ENCODE measurements around the gene WDR13. TPM values are rescaled to one million over a fixed set of nuclear protein-coding genes. Genes with fewer than 3 reads are reported as not detected.
"Not testable (repeated sequence)": the region's sequence is repeated elsewhere in the genome, so short reads cannot be mapped to it uniquely, and the experiment has no call there.

Gene WDR13
- total RNA-seq, 1 donor from 2014 or later = 64.0 TPM

DNA sequence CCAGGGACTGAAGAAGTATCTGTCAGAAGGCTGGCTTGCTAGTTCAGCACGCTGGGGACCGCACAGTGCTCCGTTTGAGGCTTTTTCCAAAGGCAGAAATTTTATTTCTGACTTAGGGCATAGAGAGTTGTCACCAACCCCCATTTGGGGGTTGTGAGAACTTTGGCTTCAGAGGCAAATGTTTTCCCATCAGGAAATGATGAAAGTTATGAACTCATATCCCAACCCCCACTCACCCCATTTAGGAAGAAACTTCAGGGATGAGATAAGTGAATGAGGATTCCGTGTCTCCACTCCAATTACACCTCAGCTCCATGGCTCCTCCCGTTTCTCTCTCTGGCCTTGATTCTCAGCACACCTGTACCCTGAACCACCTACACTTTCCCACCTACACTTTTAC lies 4.3 kb upstream of the WDR13 start:
- DNase-seq (ENCODE audit: low spot score) = no peak

DNA sequence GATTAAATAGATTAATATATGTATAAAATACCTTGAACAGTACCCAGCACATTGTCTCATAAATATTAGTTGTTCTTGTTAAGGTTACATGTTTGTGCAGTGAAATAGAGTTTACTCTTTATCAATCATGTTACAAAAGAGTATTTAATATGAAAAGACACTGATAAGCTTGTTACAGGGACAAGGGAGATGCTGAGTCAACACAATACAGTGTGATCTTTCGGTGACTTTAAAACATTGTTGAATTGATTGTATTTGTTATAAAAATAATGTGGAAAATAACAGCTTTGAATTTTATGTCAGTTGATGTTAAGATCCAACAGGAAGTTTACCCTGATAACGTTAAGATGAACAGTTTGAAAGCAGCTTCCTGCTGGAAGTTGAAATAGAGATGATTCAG lies 1.4 kb upstream of the WDR13 start:
- no peak for DNase-seq (ENCODE audit: low spot score)

DNA sequence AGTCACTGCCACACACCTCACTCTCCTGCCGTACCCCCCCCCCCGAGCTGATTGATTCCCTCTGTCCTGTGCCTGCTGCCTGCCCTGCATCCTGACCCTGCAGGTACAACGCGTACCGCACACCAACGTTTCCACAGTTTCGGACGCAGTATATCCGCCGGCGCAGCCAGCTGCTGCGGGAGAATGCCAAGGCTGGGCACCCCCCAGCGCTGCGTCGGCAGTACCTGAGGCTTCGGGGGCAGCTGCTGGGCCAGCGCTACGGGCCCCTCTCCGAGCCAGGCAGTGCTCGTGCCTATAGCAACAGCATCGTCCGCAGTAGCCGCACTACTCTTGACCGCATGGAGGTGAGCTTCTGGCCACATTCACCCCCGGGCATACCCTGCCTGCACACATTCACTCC lies 1.3 kb downstream of the WDR13 start:
- no peak for DNase-seq (ENCODE audit: low spot score)

DNA sequence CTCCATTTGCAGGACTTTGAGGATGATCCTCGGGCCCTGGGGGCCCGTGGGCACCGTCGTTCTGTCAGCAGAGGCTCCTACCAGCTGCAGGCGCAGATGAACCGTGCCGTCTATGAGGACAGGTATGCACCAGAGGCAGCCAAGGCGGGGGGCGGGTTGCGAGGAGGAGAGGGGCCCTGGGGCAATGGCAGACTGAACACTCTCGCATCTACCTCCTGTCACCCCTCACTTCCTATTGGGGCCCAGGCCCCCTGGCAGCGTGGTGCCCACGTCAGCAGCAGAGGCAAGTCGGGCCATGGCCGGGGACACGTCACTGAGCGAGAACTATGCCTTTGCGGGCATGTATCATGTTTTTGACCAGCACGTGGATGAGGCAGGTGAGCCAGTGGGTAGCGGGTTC lies 2.0 kb downstream of the WDR13 start:
- DNase-seq (ENCODE audit: low spot score) = no peak

DNA sequence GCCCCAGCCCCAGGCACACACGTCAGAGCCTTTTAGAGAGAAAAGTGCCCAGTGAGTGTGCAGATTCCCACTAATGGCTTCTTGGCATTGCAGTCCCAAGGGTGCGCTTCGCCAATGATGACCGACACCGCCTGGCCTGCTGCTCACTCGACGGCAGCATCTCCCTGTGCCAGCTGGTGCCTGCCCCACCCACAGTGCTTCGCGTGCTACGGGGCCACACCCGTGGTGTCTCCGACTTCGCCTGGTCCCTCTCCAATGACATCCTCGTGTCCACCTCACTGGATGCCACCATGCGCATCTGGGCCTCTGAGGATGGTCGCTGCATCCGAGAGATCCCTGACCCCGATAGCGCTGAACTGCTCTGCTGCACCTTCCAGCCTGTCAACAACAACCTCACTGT lies 2.9 kb downstream of the WDR13 start:
- DNase-seq (ENCODE audit: low spot score) = no peak

DNA sequence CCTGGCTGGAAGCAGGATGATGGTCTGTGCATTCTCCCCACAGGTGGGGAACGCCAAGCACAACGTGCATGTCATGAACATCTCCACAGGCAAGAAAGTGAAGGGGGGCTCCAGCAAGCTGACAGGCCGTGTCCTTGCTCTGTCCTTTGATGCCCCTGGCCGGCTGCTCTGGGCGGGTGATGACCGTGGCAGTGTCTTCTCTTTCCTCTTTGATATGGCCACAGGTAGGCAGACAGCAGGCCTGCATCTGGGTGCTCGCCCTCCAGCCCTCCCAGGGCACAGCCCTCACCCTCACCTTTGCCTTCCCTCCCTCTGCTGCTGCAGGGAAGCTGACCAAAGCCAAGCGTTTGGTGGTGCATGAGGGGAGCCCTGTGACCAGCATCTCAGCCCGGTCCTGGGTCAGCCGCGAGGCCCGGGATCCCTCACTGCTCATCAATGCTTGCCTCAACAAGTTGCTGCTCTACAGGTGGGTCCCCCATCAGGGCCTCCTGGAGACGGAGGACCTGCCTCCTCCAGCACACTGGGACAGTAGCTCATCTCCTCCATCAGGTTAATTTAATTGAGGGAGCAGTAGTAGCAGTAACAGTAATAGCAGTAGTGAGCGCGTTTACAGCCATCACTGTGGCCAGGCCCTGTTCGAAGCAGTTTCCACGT lies 4.6 kb downstream of the WDR13 start:
- DNase-seq (ENCODE audit: low spot score) = no peak

DNA sequence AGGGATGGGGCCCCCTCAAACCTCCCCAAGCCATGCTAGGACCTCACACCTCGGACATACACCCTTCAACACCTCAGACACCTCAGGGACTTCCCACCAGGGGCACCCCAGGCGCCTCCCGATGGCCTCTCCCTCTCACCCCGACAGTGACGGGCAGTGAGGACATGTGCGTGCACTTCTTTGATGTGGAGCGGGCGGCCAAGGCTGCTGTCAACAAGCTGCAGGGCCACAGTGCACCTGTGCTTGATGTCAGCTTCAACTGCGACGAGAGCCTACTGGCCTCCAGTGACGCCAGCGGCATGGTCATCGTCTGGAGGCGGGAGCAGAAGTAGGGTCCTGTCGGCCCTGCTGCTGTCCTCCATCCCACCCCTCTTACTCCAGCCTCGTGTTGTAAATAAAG lies 7.4 kb downstream of the WDR13 start:
- no peak for DNase-seq (ENCODE audit: low spot score)

DNA sequence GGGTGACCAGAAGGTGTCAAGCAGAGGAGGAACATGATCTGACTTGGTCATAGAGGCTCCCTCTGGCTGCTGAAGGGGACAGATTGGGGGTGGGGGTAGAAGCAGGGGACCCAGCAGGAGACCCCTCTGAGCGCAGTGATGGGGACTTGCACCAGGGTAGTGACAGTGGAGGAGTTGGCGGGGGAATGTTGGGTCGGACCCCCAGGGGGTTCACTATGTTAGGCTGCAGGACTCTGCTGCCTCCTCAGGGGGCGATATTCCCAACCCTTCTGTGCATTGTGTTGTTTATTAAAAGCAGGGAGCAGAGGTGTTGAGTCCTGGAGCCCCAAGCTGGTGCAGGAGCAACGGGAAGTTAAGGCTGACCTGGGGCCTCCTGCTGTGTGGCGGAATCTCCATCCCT lies 8.8 kb downstream of the WDR13 start:
- DNase-seq (ENCODE audit: low spot score) = no peak

DNA sequence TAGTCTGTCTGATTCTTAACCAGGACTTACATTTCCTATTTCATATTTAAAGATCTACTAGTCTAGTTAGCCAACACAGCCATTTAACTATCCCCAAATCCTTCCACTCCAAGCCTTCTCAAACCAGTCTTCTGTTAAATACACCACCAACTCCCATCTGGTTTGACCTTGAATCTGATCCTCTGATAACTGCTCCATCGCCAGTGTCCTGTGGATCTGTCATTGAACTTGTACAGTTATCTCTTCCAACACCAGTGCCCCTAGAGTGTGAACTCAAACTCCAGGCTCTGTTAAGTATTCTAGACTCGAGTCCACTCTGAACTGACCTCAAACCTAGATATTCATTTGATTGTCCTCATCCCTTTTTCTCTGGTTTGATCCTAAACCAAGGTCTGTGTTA lies 14.4 kb downstream of the WDR13 start:
- no peak for DNase-seq (ENCODE audit: low spot score)

DNA sequence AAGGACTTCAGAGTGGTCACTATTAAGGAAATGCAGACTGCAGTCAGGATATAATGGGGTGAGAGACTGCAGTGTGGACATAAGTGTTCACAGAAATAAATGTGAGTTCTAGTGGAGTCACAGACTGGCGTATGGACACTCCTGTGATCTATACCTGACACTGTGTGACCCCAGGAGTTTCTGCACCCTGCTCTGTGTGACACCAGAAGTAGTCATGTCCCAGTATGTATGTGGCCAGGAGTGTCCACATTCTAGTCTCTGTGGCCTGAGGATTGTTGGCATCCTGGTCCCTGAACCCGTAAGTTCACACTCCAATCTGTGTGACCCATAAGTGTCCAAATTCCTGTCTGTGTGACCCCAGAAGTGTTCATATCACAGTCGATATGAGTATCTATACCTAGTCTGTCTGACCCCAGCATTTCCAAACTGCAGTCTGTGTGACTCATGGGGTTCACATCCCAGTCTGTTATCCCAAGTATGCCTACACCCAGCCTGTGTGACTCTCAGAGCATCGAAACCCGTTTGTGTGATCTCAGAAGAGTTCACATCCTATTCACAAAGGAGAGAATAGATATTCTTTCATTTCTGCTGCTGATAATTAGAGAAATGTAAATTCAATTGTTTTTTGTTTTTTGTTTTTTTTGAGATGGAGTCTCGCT lies 16.3 kb downstream of the WDR13 start:
- no peak for DNase-seq (ENCODE audit: low spot score)

DNA sequence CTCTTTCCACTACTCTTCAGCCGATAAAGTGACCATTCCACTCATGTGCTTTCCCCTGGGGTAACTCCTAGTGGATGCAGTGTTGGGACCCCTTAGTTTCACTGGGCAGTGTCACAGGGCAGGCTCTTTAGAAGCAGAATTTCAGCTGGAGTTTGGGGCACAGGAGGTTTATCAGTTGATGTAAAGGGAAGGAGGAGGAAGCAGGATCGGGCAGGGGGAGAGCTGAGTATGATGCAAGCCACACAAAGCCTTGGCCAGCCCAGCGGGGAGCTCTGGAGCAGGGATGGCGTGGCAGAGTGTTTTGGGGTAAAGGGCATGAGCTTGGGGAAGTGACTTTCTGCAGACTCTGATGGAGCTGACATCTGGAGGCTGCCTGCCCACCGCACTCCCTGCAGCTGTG lies 19.3 kb downstream of the WDR13 start:
- DNase-seq (ENCODE audit: low spot score) = no peak

DNA sequence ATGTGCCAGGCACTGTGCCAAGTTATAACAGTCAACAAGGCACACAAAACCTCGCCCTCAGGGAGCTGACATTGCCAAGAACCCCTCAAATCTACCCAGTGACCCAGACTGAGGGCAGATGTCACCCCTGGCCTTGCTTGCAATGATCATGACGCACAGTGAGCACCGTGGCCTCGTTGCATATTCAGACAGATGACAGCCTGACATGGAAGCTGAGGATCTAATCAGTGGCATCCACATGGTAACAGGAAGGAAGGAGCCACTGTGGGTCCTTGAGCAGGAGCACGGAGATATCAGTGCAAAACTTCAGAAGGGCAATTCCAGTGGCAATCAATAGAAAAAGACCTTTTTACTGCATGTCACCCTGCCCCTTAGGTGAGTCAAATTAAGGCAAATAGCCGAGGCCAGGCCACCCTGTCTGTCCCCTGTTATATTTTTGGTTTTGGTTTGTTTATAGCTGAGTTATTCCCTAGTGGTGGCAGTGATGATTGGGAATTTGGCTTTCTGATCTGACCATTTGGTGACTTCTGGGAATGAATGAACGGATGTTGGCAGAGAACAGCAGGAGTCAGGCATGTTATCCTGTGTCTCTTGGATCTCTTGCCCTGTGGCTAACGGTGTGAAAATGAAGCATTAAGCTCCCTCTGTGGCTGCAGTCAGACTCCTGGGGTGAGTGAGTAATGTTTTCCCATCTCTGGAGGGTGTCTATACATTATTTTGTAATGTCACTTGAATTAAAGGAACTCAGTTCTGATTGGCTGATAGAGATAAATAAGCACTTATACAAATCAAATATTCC lies 20.4 kb downstream of the WDR13 start:
- no peak for DNase-seq (ENCODE audit: low spot score)

DNA sequence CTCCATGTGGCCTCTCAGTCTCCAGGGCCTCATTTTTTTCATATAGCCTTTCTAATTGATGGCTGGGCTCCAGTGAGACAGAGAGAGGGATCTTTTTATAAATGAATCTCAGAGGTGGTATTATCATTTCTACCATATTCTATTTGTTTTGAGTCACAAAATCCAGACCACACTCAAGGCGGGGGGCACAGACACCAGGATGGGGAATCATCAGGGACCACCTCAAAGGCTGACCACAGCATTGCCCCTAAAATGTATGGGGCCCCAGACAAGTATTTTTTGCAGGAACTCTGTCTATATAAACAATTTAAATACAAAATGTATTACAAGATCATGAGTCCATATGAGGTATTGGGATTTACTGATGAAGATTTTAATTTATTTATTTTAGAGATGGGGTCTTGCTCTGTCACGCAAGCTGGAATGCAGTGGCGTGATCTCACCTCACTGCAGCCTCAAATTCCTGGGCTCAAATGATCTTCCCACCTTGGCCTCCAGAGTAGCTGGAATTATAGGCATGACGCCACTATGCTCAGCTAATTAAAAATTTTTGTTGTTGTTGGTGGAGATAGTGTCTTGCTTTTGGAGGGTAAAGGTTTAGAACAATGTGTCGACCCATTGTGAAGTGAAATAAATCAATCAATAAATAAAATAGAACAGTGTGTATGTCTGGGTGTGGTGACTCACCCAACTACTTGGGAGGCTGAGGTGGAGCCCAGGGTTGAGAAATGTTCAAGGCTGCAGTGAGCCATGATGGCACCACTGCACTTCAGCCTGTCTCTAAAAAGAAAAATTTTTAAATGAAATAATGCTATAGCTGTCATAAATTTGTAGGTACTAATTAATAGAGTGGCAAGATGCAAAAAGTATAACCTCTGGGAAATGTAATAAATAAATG lies 29.4 kb downstream of the WDR13 start:
- no peak for DNase-seq (ENCODE audit: low spot score)

DNA sequence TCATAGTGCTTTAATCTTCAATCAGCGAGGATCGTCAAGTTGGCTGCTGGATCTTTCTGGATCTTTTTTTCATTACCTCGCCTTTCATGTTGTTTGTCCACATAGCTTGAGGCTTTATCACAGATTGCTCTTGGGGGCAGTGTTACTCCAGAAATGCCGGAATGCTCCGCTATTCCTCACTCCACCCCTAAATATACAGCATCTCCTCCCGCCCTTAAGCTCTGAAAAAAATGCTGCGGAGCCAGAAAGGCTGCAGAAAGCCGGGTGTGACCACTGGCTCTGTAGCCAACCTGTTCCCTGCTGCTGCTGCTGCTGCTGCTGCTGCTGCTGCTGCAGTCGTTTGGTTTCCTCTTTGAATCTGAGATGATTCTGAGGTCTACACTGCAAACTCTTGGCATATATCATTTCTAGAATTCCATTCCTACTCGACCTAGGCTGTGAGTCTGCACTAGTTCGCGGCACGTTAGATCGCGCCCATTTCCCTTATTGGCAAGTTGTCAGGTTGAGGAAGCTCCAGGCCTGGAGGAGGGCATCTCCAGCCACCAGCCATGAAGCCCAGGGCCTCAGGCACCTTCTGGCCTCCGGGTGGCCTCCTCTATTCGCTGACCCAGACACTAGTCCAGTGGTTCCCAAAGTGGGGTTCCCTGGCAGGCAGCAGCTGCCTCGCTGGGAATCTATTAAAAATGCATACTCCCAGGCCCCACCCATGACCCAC lies 34.2 kb downstream of the WDR13 start:
- DNase-seq (ENCODE audit: low spot score) = peak; percentile 95

DNA sequence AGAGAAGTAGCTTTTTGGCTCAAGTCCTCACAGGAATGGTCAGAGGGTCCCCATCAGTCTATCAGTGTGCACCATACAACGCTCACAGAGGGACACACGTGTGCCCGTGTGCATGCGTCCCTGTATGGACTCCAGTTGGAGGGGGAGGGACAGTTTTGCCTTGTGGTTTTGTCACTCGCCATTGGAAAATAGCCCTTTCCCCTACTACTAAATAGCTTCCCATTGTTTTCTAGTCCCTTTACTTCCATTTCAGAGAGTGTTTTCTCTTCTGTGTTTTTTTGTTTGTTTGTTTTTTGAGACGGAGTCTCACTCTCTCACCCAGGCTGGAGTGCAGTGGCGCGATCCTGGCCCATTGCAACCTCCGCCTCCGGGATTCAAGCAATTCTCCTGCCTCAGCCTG lies 34.9 kb downstream of the WDR13 start:
- DNase-seq (ENCODE audit: low spot score) = no peak

DNA sequence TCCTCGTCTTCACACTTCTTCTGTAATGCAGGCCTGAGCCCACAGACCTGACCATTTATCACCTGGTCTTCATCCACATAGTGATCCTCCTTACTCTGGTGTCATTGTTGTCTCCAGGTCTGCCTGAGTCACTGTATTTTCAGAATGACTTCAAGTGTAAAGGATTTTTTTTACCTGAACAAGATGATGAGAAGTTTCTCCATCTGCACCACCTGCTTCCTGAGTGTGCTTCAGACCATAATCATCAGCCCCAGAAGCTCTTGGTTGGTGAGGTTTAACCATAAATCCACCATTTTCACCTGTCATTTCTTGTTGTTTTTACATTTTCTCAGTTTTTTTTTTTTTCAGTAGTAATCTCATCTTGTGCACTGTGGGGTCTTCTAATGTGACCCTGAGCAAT lies 39.0 kb downstream of the WDR13 start:
- no peak for DNase-seq (ENCODE audit: low spot score)

DNA sequence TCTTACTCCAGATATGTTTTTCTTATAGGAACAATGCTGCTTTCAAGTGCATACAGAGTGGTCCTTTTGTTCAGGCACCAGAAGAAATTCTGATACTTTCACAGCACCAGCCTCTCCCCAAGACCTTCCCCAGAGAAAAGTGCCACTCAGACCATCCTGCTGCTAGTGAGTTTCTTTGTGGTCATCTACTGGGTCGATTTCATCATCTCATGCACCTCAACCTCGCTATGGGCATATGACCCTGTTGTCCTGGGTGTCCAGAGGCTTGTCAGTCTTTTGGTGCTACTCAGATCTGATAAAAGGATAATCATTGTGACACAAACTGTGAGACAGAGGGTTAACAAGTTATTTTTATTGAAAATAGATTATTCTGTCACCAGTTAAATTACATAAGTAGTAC lies 39.5 kb downstream of the WDR13 start:
- no peak for DNase-seq (ENCODE audit: low spot score)

DNA sequence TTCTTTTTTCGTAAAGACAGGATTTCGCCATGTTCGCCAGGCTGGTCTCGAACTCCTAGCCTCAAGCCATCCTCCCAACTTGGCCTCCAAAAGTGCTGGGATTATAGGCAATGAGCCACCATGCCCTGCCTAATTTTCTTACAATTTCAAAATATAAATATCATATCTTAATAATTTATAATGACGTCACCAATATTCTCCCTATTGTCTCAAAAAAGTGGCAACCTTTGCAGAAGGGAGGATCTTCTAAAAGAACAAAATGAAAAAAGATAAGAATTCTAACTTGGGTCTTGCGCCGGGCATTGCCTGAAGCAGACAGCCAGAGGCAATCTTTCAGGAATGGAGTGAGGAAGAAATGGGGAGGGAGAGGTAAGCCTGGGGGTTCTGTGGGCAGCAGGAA lies 48.4 kb downstream of the WDR13 start:
- DNase-seq (ENCODE audit: low spot score) = no peak

DNA sequence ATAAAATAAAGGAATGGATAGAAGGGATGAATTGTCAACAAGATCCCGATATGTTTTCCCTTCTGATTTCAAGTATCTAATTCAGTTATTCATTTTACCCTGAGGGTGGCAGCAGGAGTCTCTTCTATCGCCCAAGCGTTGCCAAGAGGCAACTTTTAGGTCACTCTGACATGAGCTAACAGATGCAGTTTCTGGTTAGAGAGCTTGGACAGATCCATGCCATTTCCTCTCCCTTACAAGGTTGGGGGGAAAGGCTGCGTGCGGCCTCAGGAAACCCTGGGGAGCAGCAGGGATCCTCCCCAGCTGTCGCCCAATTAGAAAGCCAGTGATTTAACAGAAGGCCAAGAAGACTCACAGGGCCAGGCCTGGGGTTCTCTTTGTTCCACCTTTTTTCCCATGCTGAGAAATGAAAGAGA lies 51.1 kb downstream of the WDR13 start:
- DNase-seq (ENCODE audit: low spot score) = peak; percentile 64

DNA sequence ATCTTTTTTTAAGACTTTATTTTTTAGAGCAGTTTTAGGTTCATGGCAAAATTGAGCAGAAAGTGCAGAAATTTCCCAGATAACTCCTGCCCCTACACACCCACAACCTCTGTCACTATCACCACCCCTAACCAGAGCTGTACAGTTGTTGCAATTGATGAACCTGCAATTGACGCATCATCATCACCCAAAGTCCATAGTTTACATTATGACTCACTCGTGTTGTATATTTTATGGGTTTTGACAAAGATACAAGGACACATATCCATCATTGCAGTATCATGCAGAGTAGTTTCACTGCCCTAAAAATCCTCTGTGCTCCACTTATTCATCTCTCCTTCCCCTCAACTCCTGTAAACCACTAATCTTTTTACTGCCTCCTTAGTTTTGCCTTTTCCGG lies 51.8 kb downstream of the WDR13 start:
- no peak for DNase-seq (ENCODE audit: low spot score)

DNA sequence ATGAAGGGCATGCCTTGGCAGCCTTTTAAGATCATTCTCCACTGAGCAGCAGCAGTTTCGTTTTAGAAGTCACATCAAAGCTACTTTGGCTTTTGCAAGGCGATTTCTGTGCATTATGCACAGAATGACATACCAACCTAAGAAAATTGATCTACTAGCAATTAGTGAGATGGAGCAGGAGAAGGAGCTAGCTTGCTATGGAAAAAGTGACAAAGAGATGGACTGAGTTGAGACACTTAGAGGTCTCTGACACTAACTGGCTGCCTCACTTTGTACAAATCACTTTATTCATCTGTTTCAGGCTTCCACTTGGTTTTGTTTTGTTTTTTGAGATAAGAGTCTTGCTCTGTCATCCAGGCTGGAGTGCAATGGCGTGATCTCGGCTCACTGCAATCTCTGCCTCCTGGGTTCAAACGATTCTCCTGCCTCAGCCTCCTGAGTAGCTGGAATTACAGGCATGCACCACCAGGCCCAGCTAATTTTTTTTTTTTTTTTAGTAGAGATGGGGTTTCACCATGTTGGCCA lies 54.8 kb downstream of the WDR13 start:
- DNase-seq (ENCODE audit: low spot score) = not testable (repeated sequence)

All from umbilical cord (tissue), 2 donors.